ENCODE results near the gene ASH1L.
A peak's percentile ranks its signal among the peaks of the same experiment; 100 is the strongest.

Gene ASH1L

DNA sequence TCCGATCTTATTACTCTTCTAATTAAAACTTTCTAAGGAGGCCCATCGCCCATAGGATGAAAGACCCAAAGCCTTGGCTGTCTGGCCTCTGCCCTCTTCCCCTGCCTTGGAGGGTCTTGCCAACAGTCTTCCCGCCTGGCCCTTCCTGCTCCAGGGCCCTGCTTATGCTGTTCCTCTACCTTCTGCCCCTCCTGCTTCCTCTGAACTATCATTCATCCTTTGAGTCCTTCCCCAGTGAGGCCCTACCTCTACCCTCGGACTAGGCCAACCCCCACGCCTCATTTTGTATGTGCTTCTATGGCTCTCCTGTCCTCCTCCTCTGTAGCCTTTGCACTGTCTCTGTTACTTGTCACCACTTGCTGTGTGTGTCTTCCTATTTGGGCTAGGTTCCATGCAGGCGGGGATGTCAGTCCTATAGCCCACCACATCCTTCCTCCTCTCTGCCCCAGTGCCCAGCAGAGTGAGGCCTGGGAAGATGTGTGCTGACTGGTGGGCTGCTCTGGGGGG is 236.5 kb downstream of the ASH1L start:
- no peak for DNase-seq

GRCh38 chr1:155325603-155325893 is 237.1 kb downstream of the ASH1L start:
- DNase-seq: no peak

DNA sequence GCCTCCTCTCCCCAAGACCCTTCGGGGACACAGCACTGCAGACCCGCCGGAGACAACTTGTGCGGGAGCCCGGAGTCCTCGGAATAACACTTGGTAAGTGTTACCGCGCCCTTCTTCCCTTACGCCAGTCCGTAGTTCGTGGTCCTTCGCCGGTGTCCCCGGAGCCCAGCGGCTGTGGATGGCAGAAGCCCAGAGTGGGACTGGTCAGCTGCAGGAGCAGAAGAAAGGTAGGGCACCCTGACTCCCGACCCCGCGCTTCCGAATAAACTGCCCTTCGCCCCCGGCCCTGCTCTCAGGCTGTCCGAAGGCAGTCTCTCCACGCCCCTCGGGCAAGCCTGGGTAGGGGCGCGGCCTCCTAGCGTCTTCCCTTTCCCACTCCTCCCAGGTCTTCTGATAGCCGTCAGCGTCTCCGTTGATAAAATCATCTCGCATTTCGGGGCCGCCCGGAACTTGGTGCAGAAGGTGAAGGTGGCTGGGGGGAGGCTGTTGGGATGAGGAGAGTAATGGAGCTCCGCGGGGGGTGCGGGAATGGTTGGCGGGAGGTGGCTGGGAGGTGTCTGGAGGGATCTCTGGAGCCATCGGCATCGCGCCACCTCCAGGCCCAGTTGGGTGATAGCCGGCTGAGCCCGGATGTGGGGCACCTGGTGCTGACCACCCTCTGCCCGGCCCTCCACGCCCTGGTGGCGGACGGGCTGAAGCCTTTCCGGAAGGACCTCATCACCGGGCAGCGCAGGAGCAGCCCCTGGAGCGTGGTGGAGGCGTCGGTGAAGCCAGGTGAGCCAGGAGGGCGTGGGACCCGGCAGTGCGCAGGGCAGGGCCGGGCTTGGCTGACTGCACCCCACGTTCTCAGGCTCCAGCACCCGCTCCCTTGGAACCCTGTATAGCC is 237.6 kb downstream of the ASH1L start:
- DNase-seq: peak; percentile 36

DNA sequence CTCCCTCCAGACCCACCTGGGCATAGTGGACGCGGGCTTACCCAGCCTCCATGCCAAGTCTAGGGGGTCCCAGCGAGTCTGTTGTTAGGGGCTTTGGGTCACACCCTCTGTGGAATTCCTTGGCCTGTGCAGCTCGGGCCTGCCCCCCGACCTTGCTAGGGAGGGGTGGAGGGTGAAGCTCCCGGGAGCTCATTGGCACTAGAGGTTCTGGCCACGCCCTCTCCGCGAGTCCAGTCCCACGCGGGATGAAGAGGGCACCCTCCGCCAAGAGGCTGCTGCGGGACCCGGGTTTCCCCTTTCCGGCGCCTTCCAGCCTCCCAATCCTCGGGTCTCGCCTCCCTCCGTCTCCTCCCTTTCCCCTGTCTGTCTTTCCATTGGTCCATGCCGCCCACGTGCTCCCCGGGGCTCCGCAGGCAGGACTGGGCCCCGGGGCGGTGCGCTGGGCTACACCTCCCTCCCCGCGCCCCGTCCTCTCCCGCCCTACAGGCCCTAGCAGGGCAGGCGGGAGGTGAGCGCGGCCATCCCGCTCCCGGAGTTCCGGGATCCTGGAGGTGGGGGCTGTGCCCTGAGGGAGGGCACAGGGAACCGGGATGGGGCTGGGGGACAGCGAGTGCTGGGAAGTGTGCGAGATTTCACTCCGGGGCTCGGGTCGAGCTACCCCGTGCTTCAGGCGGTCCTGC is 238.4 kb downstream of the ASH1L start:
- DNase-seq: peak; percentile 95

- DNase-seq: peak; percentile 73
These were observed 238.9 kb downstream of the ASH1L start for GRCh38 chr1:155323729-155324036.

DNA sequence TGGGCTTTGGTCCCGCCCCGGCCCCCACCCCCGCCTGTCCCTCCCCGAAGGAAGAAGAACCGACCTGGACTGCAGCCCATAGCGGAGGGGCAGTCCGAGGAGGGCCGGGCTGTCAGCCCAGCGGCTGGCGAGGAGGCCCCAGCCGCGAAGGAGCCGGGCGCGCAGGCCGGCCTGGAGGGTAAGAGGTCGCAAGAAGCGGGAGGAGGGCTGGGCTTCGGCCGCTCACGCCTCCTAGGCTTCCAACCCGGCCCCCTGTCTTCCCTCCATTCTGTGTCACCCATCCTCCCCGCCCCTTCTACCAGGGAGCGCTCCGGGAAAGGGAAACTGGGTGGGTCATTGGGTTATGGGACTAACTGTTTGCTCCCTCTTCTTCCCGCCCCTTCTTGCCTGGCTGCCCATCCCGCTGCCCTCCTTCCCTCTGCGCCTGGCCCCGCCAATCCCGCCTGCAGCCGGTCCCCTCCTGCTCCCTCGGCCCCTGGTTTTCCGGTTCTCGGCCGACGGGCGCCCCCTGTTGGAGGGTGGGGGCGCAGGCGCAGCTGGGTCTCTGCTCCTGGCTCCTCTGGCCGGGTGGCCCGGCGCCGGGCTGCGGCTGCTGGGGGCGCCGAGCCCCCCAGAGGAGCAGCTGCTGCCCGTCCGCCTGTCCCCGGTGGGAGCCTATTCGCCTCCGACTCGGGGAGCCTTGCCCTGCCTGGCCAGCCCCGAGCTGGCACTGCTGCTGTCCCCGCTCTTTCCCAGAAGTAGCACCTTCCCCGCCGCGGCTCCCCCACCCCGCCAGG is 239.5 kb downstream of the ASH1L start:
- DNase-seq: peak; percentile 70

GRCh38 chr1:155322571-155322952 is 240.0 kb downstream of the ASH1L start:
- peak; percentile 17 for DNase-seq

DNA sequence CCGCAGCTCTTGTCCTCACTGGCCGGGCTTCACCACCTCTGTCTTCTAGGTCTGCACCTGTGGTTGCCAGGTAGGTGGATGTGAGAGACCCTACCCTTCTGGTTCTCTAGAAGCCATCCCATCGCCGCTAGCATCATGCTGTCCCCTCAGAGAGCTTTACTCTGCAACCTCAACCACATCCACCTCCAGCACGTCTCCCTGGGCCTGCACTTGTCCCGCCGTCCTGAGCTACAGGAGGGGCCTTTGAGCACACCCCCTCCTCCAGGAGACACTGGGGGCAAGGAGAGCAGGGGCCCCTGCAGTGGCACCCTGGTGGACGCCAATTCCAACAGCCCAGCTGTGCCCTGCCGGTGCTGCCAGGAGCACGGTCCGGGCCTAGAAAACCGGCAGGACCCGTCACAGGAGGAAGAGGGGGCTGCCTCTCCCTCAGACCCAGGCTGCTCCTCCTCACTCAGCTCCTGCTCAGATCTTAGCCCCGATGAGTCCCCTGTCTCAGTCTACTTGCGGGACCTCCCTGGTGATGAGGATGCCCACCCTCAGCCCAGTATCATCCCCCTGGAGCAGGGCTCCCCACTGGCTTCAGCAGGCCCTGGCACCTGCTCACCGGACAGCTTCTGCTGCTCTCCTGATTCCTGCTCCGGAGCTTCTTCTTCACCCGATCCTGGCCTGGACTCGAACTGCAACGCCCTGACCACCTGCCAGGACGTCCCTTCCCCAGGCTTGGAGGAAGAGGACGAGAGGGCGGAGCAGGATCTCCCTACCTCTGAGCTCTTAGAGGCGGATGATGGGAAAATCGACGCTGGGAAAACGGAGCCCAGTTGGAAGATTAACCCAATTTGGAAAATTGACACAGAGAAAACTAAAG is 240.7 kb downstream of the ASH1L start:
- DNase-seq: no peak

DNA sequence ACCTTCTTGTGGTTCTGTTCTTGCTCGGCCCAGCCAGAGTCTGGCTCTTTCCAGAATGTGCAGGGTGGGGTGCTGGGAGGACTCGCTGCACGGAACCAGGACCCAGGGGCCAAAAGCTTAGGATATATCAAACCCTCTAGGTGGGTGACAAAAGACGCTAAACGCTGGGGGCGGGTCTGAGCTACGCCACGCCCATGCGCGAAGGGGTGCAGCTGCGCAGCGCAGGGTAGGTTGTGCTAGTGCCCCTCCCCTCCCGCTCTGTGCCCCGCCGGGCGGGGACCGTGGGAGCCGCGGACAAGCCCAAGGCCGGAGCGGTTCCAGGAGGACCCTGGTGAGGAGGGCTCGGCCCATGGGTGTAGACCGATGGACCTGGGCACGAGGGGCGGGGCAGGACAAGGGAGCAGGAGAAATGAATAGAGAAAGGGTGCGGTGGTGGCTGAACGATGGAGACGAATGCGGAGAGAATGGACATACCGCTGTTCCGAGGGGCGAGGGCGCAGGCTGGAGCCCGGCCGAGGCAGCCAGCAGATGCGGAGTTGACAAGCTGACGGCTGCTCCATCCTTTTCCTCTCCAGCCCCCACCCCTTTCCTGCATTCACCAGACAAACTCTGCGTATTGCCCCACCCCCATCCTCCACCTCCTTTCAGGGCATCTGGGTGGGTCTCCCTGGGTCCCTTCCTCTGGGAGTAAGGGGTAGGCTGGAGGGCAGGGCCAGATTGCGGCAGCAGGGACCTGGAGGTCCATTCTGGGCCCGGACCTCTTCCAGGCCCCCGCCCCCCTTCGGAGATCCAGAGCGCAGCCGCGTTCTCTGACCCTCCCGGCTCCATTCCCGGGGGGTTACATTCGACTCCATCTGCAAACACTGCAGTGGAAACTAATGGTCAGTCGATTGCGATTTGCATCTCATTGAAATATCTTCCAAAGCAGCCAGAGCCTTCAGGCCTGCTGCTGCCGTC is 241.7 kb downstream of the ASH1L start, which contains the start of gene RUSC1:
RUSC1 (plus strand) TSS at position 234 of the 957 bp plus-strand sequence. CDS start 880 bp downstream, outside the sequence.
- peak; percentile 48 for DNase-seq

- DNase-seq: no peak
These were observed 242.4 kb downstream of the ASH1L start for GRCh38 chr1:155320252-155320651.

DNA sequence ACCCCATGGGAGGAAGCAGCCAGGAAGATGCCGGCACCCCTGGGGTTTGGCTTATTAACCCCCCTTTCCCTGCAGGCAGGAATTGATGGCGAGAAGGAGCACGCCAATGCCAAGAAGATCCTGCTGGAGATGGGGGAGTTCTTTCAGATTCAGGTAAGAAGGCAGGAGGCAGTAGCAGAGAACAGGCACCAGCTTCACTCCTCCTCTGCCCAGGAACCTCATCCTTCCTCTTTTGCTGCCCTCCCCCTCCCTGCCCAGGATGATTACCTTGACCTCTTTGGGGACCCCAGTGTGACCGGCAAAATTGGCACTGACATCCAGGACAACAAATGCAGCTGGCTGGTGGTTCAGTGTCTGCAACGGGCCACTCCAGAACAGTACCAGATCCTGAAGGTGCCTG is 243.1 kb downstream of the ASH1L start:
- no peak for DNase-seq

GRCh38 chr1:155318082-155318481 is 244.5 kb downstream of the ASH1L start:
- DNase-seq: no peak

GRCh38 chr1:155316922-155317321 is 245.7 kb downstream of the ASH1L start:
- DNase-seq: no peak

DNA sequence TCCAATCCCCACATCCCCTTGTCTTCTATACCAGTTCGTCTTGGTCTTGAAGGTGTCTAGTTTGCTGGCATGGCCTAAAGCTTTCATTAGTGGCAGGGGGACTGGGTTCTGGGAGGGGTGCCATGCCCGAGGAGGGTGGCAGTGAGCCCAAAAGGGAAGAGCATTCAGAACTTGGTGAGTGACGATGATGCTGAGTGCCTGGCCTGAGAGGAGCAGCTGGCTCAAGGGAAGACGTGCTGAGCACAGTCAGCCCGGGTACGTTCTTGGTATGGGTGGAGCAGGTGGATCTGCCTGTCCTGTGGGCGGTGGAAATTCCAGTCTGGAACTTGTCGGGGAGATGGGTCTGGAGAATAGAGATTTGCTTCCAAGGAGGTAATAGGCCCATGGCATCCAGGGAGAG is 249.3 kb downstream of the ASH1L start:
- no peak for DNase-seq

- peak; percentile 32 for DNase-seq
These were observed 253.1 kb downstream of the ASH1L start for GRCh38 chr1:155309423-155310021.

DNA sequence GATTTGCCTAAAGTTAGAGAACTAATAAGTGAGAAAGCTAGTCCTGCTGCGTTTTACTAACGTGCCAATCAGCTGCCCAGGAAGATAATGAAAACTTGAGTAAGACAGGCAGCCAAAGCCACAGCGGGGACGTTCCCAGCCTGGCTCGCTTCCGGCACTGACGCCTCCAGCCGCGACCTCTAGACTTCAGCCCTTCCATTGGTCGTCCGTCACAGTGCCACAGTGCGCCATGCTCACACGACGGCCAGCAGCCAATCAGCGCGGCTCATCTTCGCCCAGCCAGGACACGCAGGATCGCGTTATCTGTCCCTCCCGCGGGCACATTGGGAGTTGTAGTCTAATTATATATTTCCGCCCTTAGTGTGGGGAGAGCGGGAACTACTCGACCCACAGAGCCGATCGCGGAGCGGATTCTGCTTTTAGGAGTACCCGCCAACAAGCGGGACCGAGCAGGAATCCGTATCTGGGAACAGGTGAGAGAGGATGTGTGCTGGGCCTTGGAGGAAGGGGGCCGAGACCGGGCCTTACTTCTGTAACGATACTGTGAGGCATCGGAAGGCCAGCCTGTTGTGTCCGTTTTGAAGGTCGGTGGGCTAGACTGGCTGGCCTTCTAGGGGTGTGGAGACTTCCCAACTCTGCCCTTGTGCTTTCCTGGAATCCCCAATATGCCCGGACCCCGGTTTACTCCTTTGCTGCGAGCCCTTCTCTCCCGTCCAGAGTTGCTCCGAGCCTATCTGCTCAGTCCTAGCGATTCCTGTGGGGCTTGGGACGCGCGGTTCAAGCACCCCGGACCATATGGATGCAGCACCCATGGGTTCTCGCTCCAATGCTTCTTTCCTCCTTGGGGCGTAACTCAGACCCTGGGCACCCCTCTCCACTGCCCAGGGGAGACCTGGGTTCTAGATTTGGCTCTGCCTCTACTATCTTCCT is 253.8 kb downstream of the ASH1L start, which contains the start of gene FDPS:
FDPS (plus strand) TSS at position 374 of the 930 bp plus-strand sequence. CDS start 924 bp downstream, outside the sequence.
- DNase-seq: peak; percentile 99

- DNase-seq: peak; percentile 14
These were observed 255.3 kb downstream of the ASH1L start for GRCh38 chr1:155307247-155307740.

DNA sequence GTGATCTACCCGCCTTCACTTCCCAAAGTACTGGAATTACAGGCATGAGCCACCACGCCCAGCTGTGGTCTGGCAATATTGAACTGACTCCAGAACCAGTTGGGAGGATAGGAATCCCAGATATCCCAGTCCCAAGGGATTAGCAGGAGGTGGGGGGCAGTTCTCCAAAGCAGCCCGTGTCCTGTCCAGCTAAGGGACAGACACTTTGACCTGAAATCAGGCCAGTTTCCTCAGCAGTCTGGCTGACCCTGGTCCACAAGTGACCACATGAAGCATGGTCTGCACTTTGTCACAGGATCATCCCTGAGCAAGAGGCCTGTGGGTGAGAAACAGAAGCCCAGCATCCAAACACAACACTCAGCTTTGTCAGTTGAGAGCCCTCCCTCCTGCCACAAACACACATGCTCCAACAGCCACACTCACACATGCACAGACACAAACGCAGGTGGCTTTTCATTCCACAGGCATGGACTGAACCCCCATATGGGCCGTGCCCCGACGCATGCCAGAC is 256.7 kb downstream of the ASH1L start:
- no peak for DNase-seq

- no peak for DNase-seq
These were observed 258.0 kb downstream of the ASH1L start for GRCh38 chr1:155304558-155305063.

Measured in NCI-H2171 treated with DMSO at 0.1 percent for 48 hours (cell line).